DND-41 (cell line): ENCODE data around the gene SMTNL1.

Source experiments
- EZH2 ChIP-seq: IDR thresholded peaks from 3 replicates; pipeline ENCODE4 v1.6.1; 2012; ENCODE audit warnings: borderline replicate concordance, low read depth, mild to moderate bottlenecking, moderate library complexity, low read length, inconsistent platforms; ENCODE audit not compliant: severe bottlenecking
- TF ChIP-seq, protein P1 (sequence below): IDR thresholded peaks from 2 replicates; pipeline ENCODE4 v1.5.1; 2012; ENCODE audit warnings: borderline replicate concordance, low read length, moderate library complexity, mild to moderate bottlenecking; ENCODE audit not compliant: poor library complexity, severe bottlenecking; ENCODE audit errors: extremely low read depth

DNA sequence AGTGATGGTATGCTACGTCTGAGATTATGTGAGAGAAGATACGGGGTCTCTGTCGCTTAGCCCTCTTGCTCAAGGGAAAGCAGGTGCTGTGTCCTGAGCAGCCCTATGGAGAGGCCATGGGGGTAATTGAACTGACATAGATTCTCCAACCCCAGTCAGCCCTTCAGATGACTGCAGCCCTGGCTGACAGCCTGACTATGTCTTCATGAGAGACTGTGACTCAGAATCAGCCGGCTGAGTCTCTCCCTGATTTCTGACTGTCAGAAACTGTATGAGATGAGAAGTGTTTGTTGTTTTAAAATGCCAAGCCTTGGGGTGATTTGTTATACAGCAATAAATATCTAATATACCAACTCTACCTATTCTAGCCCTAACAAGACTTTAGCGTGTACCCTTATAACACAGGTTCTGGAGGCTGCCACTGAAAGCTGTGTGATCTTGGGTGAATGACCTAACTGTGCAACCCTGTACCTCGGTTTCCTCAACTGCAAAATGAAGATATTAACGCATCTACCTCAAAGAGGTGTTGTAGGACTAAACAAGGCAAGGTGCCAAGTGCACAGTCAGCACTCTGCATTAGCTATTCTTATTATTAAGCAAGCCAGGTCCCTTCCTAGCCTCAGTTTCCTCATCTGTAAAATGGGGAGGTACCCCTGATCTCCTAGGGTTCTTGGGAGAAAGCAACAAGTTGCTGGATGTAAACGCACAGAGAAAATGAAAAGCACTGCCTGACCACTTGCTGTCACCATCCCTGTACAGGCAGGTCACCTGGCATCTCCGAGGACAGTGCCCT, 46.7 kb upstream of the SMTNL1 start:
- TF ChIP-seq, protein P1, sequence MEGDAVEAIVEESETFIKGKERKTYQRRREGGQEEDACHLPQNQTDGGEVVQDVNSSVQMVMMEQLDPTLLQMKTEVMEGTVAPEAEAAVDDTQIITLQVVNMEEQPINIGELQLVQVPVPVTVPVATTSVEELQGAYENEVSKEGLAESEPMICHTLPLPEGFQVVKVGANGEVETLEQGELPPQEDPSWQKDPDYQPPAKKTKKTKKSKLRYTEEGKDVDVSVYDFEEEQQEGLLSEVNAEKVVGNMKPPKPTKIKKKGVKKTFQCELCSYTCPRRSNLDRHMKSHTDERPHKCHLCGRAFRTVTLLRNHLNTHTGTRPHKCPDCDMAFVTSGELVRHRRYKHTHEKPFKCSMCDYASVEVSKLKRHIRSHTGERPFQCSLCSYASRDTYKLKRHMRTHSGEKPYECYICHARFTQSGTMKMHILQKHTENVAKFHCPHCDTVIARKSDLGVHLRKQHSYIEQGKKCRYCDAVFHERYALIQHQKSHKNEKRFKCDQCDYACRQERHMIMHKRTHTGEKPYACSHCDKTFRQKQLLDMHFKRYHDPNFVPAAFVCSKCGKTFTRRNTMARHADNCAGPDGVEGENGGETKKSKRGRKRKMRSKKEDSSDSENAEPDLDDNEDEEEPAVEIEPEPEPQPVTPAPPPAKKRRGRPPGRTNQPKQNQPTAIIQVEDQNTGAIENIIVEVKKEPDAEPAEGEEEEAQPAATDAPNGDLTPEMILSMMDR = no peak
- no peak for TF ChIP-seq EZH2
